ENCODE measurements around the gene DLG4.

DNA sequence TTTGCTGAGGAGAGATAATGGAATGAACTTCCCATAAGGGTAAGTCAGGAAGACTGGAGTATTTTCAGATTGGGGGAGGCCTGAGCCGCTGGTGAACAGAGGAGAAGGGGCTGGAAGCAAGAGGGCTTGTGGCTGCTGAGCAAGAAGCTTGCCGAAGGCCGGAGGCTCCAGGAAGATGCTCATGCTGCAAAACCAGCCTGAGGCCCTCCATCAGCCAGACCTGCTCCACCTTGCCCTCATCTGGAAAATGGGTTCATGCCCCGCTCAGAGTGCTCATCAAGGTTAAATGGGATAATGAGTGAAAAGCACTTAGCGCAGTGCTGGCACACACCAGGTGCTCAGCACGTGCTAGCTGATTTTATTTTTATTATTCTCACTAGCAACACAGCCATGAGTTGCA, 35.0 kb downstream of the DLG4 start:
- TF ChIP-seq CTCF (IDR thresholded peaks at IDR 0.05) (no peak), POLR2A (IDR thresholded peaks at IDR 0.05) (no peak), EP300 (IDR thresholded peaks at IDR 0.05) (no peak)

All from ovary (tissue), 3 donors.